ENCODE data around the gene RHOA. TPM values are rescaled to one million over a fixed set of nuclear protein-coding genes. Genes with fewer than 3 reads are reported as not detected.
A peak's percentile ranks its signal among the peaks of the same experiment; 100 is the strongest.

The RHOA gene
- total and polyA plus RNA-seq, 2 of the 13 experiments (the other 11 are each of a cell fraction or from before 2014, with no cell fraction given): 131 to 177 TPM

DNA sequence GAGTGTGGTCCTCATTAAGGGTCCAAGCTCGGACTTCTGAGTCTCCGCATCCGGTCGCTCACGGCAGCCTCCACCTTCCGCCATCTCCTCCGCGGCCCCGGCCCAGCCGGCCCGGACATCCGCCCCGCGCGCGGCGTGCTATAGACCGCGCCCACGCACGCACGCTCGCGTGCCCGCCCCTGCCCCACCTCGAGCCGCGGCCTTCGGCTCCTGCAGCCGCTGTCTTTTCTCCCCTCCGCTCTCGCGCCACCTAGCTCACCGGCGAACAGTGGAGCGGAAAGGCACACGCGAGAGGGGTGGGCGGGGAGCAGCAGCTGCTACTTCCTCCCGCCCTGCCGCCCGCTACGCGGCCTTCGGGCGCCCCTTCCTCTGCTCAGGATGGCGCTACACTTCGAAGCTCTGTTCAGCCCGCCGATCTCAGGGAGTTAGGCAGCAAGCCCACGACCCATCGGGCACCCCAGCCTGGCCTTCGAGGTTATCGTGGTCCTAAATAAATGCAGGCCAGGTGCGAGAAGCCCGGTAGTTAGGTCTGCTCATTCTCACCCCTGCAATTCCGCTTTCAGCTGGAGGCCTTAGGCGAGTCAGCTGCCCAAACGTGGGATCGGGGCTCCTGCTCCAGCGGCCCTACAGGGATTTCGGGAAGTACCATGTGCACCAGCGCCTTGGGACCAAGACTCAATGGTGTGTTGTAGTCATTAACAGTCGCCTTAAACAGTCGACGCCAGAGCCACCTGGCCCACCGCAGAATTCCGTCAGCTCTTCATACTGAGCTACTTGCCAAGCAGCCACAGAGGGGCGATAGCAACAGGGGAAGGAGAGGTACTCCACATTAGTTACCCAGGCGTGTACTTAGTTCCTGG lies 71.6 kb downstream of the RHOA start, which contains the start of gene USP4 (continued):
- TF ChIP-seq, protein P1, sequence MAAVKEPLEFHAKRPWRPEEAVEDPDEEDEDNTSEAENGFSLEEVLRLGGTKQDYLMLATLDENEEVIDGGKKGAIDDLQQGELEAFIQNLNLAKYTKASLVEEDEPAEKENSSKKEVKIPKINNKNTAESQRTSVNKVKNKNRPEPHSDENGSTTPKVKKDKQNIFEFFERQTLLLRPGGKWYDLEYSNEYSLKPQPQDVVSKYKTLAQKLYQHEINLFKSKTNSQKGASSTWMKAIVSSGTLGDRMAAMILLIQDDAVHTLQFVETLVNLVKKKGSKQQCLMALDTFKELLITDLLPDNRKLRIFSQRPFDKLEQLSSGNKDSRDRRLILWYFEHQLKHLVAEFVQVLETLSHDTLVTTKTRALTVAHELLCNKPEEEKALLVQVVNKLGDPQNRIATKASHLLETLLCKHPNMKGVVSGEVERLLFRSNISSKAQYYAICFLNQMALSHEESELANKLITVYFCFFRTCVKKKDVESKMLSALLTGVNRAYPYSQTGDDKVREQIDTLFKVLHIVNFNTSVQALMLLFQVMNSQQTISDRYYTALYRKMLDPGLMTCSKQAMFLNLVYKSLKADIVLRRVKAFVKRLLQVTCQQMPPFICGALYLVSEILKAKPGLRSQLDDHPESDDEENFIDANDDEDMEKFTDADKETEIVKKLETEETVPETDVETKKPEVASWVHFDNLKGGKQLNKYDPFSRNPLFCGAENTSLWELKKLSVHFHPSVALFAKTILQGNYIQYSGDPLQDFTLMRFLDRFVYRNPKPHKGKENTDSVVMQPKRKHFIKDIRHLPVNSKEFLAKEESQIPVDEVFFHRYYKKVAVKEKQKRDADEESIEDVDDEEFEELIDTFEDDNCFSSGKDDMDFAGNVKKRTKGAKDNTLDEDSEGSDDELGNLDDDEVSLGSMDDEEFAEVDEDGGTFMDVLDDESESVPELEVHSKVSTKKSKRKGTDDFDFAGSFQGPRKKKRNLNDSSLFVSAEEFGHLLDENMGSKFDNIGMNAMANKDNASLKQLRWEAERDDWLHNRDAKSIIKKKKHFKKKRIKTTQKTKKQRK (IDR thresholded peaks at IDR 0.05; ENCODE audit: low read length): no peak
- TF ChIP-seq ZSCAN21 (CRISPR knock-in tag; IDR thresholded peaks at IDR 0.05; ENCODE audit: borderline replicate concordance) (peak; percentile 93), ZMYM2 (CRISPR knock-in tag; IDR thresholded peaks at IDR 0.05) (peak; percentile 69; the same call in 1 of the 2 replicates), ZKSCAN8 (CRISPR knock-in tag; IDR thresholded peaks at IDR 0.05; ENCODE audit: borderline replicate concordance) (peak; percentile 89), ATF7 (IDR thresholded peaks at IDR 0.05) (no peak), ATF7 (CRISPR knock-in tag; IDR thresholded peaks at IDR 0.05) (peak; percentile 88), PITX1 (CRISPR knock-in tag; IDR thresholded peaks at IDR 0.05) (peak; percentile 66)

DNA sequence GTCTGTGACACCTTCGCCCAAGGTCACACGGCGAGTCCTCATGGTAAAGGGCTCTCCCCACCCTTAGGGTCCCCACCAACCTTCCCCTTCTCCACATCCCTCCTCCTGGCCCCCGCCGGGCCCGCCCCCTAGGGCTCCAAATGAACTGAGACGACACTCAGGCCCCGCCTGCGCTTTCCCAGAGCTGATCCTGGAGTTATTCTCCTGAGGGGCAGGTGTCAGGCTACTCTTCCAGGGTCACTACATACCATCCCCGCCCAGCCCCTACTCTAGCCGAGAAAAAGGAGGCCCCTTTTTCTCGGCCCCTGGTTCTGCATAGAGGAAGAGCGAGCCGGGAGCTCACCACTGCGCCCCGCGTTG lies 72.2 kb downstream of the RHOA start:
- 0% methylated on average over 12 of the region's 17 CpGs for WGBS (ENCODE audit: low lambda C conversion rate)
- intact Hi-C loops (cut with micrococcal nuclease; ENCODE audit: unreplicated experiment): no loop called here
- no peaks in the 10 kb centered on the region for H4K20me1 ChIP-seq (ENCODE audit: insufficient read depth, low read length)
- no peaks in the 10 kb centered on the region for H3K27me3 ChIP-seq (ENCODE audit: control insufficient read depth in 1 of 2, insufficient read depth in 2 of 2, low read length in 2 of 2)
- H3K79me2 ChIP-seq (ENCODE audit: insufficient read depth, low read length): peaks cover 18% of the 10 kb centered on the region
- no peak overlapping the region for H2AFZ ChIP-seq (ENCODE audit: low read length)
- H3K4me2 ChIP-seq (ENCODE audit: low read depth, low read length): peak overlapping the region; percentile 89
- in situ Hi-C loops (cut with HindIII; ENCODE audit: extremely low pct_ligation_motif_present, low pct_unique_long_range_greater_than_20kb): loop anchor here (25.0 kb wide), 1 partner anchor 98 kb away; the partner anchor contains the start of gene NICN1
- H3K4me3 ChIP-seq (replicated peaks in 1 of 3; ENCODE audit: insufficient read depth in 1 of 3, low read depth in 2 of 3, low read length in 3 of 3): peak overlapping the region; percentile 76 to 90 (median 82)
- FAIRE-seq (no peak), ATAC-seq (peak; percentile 54), DNase-seq (ENCODE audit: low spot score) (peak; percentile 27)
- H3K4me1 ChIP-seq (ENCODE audit: insufficient read depth, low read length): peaks cover 38% of the 10 kb centered on the region
- CTCF ChIA-PET (ENCODE audit: low intra/inter-chr PET ratio, low total read pairs): interaction anchor here (1.2 to 2.0 kb wide), 3 partner anchors 18 to 169 kb away, joined by 3 to 6 read pairs (median 5); partner anchors contain the start of genes AMT, GPX1 and KLHDC8B
- POLR2A ChIA-PET: interaction anchor here (0.6 to 3.0 kb wide), 38 partner anchors 11 to 676 kb away, joined by 3 to 134 read pairs (median 5); partner anchors contain the start of genes AMT, CELSR3, DAG1 and GPX1
- no peaks in the 10 kb centered on the region for H3K9me3 ChIP-seq (ENCODE audit: low read length)
- H3K27ac ChIP-seq (ENCODE audit: extremely low read length, insufficient read depth, low read length): peak overlapping the region; percentile 93
- H3K36me3 ChIP-seq (replicated peaks in 1 of 2; ENCODE audit: control insufficient read depth in 1 of 2, insufficient read depth in 2 of 2, low read length in 2 of 2): peaks cover 5 to 15% of the 10 kb centered on the region in 2 experiments; a peak in 3 of 5 replicates
- no TSS peak for BruUV-seq (replicated peaks)
- peak overlapping the region; percentile 81 for H3K9ac ChIP-seq (ENCODE audit: insufficient read depth, low read depth, low read length)
- TF ChIP-seq, protein P2, sequence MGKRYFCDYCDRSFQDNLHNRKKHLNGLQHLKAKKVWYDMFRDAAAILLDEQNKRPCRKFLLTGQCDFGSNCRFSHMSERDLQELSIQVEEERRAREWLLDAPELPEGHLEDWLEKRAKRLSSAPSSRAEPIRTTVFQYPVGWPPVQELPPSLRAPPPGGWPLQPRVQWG (CRISPR knock-in tag; IDR thresholded peaks at IDR 0.05; ENCODE audit: borderline replicate concordance, low read depth): no peak
- TF ChIP-seq, protein P3, sequence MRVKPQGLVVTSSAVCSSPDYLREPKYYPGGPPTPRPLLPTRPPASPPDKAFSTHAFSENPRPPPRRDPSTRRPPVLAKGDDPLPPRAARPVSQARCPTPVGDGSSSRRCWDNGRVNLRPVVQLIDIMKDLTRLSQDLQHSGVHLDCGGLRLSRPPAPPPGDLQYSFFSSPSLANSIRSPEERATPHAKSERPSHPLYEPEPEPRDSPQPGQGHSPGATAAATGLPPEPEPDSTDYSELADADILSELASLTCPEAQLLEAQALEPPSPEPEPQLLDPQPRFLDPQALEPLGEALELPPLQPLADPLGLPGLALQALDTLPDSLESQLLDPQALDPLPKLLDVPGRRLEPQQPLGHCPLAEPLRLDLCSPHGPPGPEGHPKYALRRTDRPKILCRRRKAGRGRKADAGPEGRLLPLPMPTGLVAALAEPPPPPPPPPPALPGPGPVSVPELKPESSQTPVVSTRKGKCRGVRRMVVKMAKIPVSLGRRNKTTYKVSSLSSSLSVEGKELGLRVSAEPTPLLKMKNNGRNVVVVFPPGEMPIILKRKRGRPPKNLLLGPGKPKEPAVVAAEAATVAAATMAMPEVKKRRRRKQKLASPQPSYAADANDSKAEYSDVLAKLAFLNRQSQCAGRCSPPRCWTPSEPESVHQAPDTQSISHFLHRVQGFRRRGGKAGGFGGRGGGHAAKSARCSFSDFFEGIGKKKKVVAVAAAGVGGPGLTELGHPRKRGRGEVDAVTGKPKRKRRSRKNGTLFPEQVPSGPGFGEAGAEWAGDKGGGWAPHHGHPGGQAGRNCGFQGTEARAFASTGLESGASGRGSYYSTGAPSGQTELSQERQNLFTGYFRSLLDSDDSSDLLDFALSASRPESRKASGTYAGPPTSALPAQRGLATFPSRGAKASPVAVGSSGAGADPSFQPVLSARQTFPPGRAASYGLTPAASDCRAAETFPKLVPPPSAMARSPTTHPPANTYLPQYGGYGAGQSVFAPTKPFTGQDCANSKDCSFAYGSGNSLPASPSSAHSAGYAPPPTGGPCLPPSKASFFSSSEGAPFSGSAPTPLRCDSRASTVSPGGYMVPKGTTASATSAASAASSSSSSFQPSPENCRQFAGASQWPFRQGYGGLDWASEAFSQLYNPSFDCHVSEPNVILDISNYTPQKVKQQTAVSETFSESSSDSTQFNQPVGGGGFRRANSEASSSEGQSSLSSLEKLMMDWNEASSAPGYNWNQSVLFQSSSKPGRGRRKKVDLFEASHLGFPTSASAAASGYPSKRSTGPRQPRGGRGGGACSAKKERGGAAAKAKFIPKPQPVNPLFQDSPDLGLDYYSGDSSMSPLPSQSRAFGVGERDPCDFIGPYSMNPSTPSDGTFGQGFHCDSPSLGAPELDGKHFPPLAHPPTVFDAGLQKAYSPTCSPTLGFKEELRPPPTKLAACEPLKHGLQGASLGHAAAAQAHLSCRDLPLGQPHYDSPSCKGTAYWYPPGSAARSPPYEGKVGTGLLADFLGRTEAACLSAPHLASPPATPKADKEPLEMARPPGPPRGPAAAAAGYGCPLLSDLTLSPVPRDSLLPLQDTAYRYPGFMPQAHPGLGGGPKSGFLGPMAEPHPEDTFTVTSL (CRISPR knock-in tag; IDR thresholded peaks at IDR 0.05; ENCODE audit: borderline replicate concordance): 0 out of 2 replicates have a peak, but pooled peaks have one; percentile 2
- TF ChIP-seq ZNF234 (CRISPR knock-in tag; conservative IDR thresholded peaks at IDR 0.05): no peak
- TF ChIP-seq PHB2 (IDR thresholded peaks at IDR 0.05; ENCODE audit: partially characterized antibody): no peak
- TF ChIP-seq SMAD1 (CRISPR knock-in tag; IDR thresholded peaks at IDR 0.05; ENCODE audit: borderline replicate concordance, low read depth): 0 out of 2 replicates have a peak, but pooled peaks have one; percentile 20
